Right renal pelvis (tissue), 4 donors: ENCODE data around the gene GGCX. TPM values are rescaled to one million over a fixed set of nuclear protein-coding genes. Genes with fewer than 3 reads are reported as not detected.
A peak's percentile ranks its signal among the peaks of the same experiment; 100 is the strongest.
"Not testable (repeated sequence)": the region's sequence is repeated elsewhere in the genome, so short reads cannot be mapped to it uniquely, and the experiment has no call there.

Experiments used
- DNase-seq, 4 donors: peaks; one replicate each; pipeline ENCODE4 v3.0.0-alpha.2; 2013; ENCODE audit warnings: low read depth in 4 of 4, low spot score in 3 of 4, missing footprints in 1 of 4
- polyA plus RNA-seq, 4 donors: library from polyadenylated mRNA; unstranded; fragments of 120-200 nt; gene quantifications; one replicate each; pipeline ENCODE4 v1.2.1, GENCODE V29; 2013; ENCODE audit not compliant: insufficient read length in 4 of 4

The GGCX gene
- polyA plus RNA-seq, 4 donors = 39.1 to 45.8 (median 42.2) TPM

DNA sequence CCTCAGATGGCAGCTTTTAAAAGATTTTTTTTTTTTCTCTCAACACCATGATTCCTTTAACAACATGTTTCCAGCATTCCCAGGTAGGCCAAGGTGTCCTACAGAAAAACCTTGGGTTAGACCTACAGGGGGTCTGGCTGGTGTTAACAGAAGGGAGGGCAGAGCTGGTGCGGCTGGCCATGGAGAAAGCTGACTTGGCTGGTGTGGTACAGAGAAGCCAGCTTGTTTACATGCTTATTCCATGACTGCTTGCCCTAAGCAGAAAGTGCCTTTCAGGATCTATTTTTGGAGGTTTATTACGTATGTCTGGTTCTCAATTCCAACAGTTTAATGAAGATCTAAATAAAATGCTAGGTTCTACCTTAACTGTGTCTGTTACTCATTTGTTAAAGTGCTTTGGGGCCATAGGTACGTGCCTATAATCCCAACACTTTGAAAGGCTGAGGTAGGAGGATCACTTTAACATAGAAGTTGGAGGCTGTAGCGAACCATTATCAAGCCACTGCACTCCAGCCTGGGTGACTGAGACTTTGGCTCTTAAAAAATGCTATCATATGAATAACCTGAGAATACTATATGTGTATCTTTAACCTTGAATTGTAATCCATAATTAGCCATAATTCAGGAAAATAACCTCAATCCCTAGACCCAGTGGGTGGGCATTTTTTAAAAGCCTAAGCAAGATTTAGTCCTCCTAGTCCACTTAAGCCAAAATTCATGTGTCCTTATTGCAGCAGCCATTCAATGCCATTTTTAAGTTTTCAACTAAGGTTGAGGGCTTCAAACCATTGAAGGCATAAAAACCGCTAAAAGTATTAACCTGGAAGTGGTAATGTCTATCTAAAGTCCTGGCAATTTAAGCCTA lies 16.1 kb downstream of the GGCX start:
- not testable (repeated sequence) for DNase-seq

- DNase-seq = not testable (repeated sequence)
Measured at GRCh38 chr2:85544254-85544691, 17.0 kb downstream of the GGCX start.

- no peak for DNase-seq
Measured at GRCh38 chr2:85542777-85543176, 18.5 kb downstream of the GGCX start.

GRCh38 chr2:85541753-85542457 lies 19.4 kb downstream of the GGCX start:
- no peak for DNase-seq

- no peak for DNase-seq
Measured at GRCh38 chr2:85541262-85541661, 20.0 kb downstream of the GGCX start.

- DNase-seq = no peak
Measured at GRCh38 chr2:85540133-85540648, 21.1 kb downstream of the GGCX start.

DNA sequence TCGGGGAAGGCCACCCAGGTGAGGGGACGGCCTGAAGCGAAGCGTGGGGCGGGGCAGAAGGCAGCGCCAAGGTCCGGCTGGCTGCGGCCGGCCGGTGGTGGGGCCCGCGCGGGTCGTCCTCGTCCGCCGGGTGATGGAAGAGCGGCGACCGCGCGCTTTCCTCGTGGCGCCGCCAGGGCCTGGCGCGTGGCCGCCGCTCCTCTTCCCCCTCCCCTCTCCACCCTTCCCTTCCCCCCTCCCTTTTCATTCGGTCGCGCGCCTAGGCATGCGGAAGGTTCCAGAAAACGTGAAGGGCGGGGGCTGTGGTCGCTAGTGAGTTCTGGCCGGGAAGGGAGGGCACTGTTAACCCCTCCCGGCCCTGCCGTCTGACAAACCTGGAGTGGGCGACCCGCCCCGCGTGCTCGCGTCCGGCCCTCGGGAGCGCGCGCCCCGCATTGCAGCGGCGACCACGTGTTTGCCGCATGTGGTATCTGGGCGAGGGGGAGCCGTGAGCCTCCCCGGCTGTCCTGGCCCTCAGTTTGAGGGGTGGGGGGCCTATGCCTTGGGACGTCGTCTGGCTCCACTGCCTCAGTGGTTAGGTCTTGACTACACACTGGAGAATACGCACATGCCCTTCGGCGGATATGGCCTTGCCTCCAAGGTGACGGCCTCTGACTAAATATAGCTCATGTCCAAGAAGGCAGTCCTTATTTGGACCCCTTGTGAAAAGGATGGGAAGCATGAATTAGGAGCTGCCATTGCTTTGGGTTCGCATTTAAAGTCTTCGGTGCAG lies 21.7 kb downstream of the GGCX start:
- DNase-seq = peak; percentile 55 to 72 (median 62)

GRCh38 chr2:85538507-85539360 lies 22.6 kb downstream of the GGCX start, which contains the start of gene MAT2A:
Gene MAT2A, plus strand, starts transcription at chr2:85539168. Its CDS starts 120 bp downstream, at chr2:85539288.
- peak; percentile 92 to 97 (median 94) for DNase-seq

DNA sequence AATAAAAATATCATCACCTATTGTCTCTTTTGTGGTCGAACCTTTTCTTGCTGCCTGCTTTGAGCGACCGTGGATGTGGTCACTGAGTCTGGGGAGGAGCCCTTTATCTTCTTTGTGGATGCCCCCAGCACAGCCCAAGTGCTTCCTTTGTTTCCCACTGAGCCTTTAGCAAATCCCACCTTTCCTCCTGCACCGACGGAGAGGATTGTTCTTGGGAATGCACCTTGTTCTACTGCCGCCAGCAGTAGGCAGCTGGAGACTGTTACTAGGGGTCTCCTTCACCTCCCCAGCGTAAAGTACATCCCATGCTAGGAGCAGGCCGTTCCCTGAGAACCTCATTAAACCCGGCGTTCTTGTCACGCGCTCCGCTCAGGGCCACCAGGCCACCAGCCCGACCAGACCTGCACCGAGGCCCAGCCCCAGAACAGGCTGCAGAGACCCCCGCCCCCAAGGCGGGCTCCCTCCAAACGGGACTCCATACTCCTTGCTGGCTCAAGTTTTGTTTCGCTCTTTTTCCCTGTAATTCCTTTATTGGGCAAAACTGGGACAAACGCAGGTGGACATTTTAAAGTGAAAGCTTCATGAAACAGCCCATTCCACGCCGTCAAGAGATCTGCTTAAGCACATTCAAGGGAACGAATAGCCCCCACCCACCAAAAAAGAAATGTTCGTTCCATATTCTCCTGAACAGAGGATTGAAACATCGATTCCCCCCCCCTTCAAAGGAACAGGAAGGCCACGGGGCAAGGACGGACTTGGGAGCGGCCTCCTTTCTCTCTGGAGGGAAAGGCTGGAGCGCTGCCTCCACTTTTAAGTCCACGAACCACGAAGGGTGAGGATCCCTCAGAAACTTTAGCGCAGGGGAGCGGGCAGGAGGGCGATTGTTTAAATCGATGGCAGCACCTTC lies 23.4 kb downstream of the GGCX start:
- peak; percentile 46 to 61 (median 54) for DNase-seq

DNA sequence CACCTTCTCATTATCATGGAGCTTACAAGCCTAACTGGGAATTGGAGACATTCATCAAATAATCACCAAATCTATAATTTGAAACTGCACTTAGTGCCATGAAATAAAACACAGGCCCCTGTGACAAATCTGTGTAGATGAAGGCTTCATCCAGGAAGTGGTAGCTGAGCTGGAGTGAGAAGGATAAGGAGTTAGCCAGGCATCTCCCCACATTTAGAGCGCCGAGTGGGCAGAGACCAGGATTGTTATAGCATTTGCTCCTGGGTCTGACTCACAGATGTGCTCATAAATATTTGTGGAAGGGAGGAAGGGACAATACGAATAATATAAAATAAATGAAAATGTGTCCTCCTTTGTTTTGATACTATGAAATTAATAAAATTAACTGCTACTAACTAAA lies 24.8 kb downstream of the GGCX start:
- no peak for DNase-seq

GRCh38 chr2:85534881-85535280 lies 26.4 kb downstream of the GGCX start:
- no peak for DNase-seq

DNA sequence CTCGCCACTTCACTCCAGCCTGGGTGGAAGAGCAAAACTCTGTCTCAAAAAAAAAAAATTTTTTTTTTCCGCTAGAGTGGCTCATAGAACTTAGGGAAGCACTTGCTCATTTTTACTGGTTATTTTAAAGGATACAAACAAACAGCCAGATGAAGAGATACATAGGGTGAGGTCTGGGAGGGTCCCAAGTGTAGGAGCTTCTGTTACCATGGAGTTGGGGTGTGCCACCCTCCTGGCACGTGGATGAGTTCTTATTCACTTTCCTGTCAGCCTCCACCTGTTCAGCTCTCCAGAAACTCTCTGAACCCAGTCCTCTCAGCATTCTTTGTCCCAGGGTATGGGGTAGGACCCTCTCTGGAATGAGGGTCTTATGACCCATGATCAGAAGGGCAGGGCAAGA lies 27.2 kb downstream of the GGCX start:
- no peak for DNase-seq

GRCh38 chr2:85531589-85531988 lies 29.7 kb downstream of the GGCX start:
- DNase-seq = no peak

DNA sequence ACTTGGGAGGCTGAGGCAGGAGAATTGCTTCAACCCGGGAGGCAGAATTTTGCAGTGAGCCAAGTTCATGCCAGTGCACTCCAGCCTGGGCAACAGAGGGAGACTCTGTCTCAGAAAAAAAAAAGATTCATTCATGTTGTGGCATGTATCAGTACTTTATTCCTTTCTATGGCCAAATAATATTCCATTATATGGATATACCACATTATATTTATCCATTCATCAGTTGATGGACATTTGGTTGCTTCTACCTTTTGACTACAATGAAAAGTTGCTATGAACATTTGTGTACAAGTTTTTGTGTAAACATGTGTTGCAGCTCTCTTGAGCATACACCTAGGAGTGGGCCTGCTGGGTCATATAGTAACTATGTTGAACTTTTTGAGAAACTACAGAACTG lies 31.5 kb downstream of the GGCX start:
- DNase-seq = no peak

GRCh38 chr2:85528355-85528754 lies 32.9 kb downstream of the GGCX start:
- DNase-seq = no peak

DNA sequence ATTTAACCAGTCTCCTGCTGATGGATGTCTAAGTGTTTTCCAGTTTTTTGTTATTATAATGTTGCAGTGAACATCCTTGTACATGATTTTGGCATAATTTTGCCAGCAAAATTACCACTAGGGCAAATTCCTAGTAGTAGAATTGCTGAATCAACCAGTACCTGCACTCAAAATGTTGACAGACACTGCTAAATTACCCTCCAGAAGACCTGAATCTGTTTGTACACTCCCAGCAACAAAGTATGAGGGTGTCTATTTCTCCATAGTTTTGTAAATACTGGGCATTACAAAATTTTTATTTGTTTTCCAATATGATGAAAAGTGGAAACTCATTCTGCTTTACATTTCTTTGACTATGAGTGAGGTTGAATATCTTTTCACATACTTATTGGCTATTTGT lies 33.5 kb downstream of the GGCX start:
- no peak for DNase-seq

DNA sequence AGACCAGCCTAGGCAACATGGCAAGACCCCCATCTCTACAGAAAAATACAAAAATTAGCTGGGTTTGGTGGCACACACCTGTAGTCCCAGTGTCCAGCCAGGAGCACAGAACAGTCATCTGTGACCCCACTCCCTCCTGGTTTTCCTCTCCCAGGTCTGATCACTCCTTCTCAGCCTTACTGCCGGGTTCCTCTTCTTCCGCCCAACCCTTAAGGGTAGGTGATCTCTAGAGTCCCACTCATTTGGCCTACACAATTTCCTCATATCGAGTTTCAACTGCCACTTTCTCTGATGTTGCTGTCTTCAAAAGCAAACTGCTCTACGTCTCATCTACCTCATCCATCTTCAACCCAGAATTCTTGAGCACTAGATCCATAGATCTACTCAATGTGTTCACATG lies 35.7 kb downstream of the GGCX start:
- DNase-seq = no peak

DNA sequence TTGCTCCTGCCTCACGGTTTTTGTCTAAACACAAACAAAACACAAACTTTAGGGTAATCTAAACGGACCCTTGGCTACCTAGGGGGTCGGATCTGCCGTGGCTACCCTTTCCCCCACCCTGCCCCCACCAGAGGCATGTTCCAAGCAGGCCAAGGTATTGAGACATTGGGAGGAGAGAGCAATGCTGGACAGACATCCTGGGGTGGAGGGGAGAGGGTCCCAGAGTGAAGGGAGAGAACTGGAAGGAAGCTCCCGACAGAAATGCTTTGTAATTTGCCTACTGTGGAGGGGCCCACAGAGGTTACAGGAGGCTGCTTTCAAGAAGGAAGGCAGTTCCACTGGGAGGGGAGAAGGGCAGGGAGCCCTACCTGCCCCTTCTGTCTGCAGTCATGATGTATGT lies 36.3 kb downstream of the GGCX start:
- DNase-seq = no peak
